Ovary (tissue), 3 donors: ENCODE data around the gene ACOT7.

ENCODE experiments used
- POLR2A ChIP-seq: fragments of 450-650 bp; IDR thresholded peaks from one replicate; pipeline ENCODE4 v1.6.1; 2017; ENCODE audit warnings: antibody characterized with exemption, mild to moderate bottlenecking, moderate library complexity
- TF ChIP-seq, protein P1 (sequence below), 3 donors: fragments of 450-650 bp in 2 of 3; fragments of 200-600 bp in 1 of 3; IDR thresholded peaks; one replicate each; pipeline versions ENCODE4 v1.5.1 to v1.8.0; 2016 to 2022; ENCODE audit warnings: antibody characterized with exemption in 3 of 3, mild to moderate bottlenecking in 1 of 3
- donor health status: DM: no; HTN: no; CAD: no.

DNA sequence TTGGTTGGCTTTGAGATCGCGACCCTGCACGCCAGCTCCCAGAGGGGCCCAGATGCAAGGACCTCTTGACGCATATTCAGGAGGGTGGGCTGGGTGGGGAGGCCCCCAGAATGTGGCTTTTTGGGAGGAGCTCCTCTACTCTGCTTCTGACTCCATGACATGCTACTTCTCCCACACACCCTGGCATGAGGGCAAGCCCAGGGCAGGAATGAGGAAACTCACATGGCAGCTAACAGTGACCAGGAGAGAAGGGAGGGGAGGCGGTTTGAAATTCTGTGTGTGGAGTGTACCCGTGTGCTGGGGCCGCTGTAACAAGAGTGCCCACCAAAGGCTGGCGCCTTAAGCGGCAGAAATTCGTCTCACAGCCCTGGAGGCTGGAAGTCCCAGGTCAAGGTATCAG is 71.4 kb downstream of the ACOT7 start:
- TF ChIP-seq, protein P1, sequence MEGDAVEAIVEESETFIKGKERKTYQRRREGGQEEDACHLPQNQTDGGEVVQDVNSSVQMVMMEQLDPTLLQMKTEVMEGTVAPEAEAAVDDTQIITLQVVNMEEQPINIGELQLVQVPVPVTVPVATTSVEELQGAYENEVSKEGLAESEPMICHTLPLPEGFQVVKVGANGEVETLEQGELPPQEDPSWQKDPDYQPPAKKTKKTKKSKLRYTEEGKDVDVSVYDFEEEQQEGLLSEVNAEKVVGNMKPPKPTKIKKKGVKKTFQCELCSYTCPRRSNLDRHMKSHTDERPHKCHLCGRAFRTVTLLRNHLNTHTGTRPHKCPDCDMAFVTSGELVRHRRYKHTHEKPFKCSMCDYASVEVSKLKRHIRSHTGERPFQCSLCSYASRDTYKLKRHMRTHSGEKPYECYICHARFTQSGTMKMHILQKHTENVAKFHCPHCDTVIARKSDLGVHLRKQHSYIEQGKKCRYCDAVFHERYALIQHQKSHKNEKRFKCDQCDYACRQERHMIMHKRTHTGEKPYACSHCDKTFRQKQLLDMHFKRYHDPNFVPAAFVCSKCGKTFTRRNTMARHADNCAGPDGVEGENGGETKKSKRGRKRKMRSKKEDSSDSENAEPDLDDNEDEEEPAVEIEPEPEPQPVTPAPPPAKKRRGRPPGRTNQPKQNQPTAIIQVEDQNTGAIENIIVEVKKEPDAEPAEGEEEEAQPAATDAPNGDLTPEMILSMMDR (IDR thresholded peaks at IDR 0.05): no peak
- no peak for TF ChIP-seq POLR2A
